Activated T-cell treated with anti-CD3 and anti-CD28 coated beads for 48 hours (primary cell): ENCODE data around the gene ARHGEF6.

Experiments used
- DNase-seq: peaks from one replicate; pipeline ENCODE4 v3.0.0-alpha.2; 2020; ENCODE audit warnings: low read depth

ARHGEF6 gene

DNA sequence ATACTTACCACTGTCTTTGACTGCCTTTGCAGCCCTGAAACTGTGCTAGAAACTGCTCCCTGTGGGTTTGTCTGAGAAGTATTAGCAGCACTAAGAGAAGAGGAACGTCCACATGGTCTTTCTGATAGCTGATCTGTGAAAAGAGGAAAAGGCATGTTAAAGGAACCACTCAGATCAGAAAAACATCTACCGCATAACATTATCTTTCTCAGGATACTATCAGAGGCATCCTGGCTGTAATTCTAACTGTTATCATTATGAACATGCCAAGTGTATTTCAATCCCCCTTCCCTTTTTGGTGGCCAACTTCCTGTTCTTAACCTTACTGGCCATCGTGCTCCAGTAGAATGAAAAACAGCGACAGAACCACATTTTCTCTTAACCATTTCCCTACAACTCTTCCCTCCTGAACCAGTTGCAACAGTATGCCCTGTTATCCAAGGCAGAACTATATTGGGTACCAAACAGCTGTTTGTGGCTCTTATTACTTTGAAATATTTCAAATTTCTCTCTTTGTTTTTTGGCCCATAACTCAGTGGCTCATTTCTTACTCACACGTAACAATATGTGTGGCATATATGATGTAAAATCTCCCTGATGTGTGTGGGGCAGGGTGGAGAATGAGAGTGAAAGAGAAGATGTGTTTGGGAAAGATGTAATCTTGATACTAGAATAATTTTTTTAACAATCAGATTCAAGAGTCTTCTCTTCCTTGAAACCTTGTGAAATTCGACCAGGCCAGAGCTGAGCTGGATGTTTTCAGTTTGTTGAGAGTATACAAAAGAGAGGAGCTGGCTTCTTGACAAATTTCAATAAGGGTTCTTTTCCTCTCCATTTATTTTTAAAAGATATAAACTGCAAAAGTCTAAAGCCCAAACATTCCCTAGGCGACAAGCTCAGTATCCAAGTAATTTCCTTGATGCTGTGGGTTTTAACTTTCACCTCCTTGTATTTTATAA is 35.2 kb downstream of the ARHGEF6 start:
- DNase-seq, result no peak

DNA sequence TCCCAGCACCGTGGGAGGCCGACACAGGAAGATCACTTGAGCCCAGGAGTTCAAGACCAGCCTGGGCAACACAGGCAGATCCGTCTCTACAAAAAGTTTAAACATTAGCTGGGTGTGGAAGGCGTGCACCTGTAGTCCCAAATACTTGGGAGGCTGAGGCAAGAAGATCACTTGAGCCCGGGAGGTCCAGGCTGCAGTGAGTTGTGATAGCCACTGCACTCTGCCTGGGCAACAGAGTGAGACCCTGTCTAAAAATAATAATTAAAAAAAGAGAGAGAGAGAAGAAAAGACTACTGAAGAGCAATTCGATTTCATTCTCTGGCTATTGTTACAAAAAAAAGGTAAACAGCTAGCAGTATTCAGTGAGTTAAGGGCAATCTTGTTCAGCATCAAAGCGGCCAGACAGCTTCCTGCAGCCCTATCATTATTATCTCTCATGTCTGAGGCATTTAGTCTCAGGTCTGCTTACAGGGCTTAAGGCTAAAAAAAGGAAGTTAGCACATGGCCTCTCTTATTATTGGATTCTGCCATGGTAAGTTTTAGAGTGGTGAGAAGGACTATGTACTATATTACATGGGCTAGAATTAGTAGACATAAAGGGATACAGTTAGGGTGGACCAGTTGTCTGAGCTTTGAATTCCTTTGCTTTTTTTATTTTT is 37.9 kb downstream of the ARHGEF6 start:
- no peak for DNase-seq

DNA sequence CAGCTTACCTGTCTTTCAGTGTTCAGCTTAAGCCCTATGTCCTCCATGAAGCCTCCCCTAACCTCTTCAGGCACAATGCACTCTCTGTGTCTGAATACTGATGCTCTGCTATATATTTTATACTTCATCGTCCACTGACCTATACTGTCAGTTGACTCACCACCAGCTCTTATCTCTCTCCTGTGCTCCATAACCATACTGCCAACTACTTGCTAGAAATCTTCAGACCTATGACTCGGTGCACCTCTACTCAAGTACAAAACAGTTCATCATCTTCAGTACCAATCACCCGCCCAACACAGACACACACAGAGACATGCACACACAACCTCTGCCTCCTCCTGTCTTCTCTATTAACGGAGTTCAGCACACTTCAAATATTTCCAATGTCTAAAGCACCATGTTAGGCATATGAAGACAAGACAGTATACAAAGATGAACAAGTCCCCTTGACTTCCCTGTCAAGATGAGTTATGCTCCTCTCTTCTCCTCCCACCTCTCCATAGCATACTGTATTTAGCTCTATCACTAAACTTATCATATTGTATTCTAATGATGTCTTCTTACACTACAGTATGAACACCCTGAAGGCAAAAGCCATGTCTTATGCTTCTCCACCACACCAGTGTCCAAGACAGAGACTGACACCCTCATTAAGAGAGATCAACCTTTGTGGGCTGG is 42.5 kb downstream of the ARHGEF6 start:
- no peak for DNase-seq

DNA sequence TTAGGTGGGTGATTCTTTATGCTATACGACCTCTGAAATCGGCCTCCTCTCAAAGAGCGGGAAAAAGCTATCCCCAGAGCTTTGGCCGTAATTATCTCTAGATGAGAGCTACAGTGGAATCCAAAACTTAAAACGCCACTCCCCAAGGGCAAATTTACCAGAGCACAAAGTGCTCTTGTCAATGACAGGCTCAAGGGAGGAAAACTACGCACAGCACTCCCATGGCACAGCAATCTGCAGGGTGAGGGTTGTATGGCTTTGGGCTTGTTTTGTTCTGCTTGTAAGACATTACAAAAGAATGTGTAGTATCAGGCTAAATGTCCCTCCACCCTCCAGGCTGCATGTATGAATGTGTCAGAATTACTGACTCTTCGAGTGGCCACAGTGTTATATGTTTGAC is 44.0 kb downstream of the ARHGEF6 start:
- DNase-seq, result no peak

DNA sequence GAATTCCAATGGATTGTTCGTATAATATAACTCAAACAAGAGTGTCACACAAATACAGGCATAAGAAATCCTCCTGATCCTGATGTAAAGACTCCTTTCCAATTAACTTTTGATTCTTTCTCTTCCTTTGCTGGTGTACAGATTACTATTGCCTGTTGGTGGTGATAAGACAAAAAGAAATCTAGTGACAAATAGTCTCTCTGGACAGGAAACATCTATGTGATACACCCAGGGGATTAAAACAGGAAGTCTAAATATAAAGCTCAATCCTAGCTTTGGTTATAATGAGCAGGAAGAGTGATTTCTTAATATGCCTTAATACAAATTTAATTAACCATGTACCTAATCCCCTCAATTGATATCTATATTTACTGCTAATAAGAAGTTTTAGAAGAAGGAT is 45.1 kb downstream of the ARHGEF6 start:
- no peak for DNase-seq

DNA sequence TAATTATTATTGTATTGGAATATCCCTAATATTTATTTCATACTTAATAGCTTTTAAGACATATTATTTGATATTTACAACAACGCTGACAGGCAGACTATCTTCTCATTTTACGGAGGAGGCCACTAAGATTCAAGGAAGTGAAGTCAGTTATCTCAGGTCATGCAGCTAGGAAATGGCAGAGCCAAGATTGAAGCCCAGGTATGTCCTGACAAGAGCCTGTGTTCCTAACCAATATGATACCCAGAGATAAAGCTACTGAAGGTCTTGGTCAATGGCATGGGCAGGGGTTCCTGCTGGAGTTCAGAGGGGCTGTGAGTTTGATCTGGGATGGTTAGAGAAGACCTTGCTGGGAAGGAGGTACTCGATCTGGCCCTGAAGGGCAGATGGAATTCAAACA is 47.1 kb downstream of the ARHGEF6 start:
- no peak for DNase-seq

DNA sequence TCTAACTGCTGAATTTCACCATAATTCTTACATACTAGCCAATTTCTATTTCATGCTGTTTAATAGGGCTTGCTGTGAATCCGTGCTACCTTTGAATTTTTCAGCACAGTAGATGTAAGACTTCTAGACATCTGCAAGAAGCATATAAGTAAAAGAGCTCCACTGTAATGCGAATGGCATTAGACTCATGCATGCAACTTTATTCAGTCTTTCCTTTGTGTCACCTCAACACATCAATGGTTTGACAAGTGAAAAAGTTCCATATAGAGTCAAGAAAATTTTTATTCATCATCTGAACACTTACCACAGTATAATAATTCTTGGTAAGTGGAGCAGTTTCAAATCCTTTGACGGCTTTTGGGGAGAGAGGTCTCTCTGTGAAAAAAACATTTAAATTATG is 48.9 kb downstream of the ARHGEF6 start:
- no peak for DNase-seq

DNA sequence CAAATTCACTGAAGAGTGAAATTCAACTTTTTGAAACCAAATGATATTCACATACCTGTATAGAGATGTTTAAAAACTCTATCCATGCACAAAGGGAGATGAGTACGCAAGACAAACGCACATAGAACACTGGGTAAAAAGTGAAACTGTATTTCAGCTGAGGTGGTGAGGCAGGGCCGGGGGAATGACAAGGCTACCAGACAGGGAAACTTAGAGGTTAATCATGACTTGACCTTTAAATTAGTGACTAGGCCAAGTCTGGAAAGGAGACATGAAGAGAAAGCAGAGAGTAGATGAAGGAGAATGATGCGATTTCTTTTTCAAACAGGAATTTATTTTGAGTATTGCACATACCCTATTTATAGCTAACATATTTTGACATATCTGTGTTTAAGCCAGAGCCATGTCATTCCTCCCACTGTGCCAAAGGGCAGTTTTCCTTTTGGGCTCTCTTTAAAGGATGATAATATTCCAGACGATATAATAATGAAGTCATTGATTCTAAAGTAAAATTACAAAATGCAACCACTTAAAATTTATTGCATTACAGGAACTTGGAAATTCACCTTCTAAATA is 49.4 kb downstream of the ARHGEF6 start:
- DNase-seq, result no peak

DNA sequence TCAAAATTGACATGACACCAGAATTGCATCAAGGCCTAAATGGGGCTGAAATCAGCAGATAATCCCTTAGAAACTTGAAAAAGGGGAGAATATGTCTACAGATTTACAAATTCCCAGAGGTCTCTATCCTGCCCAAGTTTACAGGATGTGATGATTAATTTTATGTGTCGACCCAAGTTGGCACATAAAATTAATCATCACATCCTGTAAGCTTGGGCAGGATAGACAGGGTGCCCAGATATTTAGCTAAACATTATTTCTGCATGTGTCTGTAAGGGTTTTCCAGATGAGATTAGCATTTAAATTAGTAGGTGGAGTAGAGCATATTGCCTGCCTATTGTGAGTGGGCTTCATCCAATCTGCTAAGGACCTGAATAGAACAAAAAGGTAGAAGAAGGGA is 52.3 kb downstream of the ARHGEF6 start:
- no peak for DNase-seq

DNA sequence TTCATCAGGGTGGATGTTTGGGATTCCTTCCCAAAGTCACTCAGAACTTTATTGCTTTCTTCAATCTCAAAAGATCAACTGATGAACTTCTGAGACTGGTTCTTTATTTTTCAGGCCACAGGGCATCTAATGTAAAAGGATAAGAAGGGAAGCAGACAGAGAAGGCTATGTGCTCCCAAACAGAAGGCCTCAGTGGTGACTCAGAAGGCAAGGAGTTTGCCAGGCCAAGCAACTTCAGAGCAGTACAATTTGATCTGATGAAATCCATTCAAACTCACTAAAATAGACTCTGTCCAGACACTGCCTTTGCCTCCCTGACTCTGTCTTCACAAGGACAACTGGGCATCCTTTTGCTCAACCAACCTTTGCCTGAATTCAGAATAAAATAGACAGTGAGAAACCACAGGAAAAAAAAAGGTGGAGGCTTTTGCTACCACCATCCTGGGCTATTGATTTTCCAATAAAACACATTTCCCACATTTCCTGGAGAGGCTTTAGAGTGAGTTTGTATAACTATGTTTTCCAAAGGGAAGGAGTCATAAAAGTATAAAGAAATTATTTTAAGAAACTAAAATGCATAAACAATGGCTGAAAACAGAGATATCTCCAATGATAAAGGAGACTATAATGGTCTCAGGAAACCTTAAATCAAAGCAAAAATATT is 55.2 kb downstream of the ARHGEF6 start:
- DNase-seq, result no peak

DNA sequence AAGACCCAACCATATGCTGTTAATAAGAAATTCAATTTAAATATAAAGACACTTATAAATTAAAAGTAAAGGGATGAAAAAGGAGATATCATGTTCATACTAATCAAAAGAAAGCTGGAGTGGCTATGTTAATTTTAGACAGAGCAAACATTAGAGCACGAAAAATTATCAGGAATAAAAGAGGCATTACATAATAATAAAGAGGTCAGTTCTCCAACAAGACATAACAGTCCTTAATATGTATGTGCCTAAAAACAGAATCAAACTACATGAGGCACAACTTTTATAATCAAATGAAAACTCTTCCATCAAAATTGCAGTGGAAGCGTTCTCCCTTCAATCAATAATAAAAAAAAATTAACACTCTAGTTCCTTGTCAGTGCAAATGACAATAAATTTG is 62.6 kb downstream of the ARHGEF6 start:
- no peak for DNase-seq

DNA sequence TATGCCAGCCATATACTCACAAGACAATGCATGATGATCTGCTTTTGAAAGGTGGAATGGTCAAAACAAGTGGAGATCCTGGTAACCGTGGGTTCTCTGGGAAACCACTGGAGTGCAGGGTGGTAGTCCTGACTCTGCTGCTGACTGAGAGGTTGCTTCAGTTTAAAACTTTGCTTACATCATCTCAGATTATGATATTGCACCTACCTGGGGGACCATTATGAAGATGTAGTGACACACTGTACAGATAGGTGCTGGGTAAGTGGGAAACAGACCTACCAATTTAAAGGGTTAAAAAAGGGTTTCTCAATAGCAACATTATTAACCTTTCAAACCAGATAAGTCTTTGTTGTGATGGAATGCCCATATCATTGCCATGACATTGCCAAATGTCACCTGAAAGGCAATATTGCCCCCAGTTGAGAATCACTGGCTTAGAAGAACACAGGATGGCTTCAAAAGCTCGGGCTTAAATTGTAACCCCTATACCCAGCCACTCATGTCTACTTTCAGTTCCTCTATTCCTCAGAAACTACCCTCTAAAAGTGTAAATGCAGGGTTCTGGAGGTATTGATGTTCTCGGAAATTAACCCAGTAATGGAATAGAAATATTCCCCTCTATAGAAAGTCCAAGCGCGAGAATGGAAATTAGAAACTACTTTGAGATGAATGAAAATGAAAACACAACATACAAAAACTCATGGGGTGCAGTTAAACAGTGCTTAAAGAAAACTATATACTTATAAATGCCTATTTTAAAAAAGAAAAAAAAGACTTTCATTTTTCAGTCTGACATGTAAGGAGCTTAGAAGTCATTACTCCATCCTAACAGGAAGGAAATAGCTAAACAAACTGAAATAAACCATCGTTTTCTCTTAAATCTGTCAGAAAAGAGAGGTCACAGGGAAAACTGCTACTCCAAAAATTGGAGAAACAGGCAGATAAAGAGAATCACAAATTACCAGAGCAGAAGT is 65.8 kb downstream of the ARHGEF6 start:
- DNase-seq, result no peak

DNA sequence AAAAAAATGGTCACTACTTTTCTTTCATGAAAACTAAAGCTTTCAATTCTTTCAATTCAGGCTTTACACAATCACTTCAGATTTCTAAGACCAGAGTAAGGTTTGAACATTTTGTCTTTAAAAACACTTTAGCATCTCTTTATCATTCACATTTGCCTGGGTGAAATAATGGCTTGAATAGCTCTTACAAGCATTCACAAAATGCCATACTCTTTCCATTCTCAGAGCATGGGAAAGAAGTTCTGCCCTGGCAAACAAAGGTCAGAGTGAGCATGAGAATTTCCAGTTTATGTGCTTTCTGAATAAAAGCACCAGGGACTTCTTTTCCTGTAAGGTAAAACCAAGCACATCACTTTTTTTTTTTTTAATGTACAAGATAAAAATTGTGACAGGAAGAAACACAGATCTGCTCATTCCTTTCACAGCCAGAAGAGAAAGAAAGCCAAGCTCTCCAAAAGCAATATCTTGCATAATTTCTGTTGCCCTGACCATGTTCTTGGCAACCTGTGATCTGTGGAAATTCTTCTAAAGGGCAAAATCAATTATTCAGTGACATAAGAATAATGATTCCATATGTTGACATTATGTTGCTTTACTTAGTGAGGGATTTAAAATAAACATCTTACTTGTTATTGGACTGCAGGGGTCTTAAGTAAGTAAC is 68.0 kb downstream of the ARHGEF6 start:
- no peak for DNase-seq

DNA sequence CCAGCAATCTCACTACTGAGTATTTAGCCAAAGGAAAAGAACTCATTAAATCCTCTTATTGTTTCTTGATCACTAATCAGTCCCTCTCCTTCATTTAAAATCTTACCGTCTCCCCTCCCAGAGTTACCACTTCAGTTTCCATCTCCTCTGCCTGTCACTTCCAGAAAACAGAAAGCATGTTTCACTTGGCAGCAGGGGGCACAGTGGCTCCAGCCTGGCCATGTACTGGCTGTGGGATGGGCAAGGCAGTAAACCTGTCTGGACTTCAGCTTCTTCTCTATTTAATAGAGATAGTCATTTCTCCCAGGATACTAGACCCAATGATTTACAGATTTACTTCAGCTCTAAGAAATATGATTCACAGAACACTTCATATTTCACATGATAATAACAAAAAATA is 69.6 kb downstream of the ARHGEF6 start:
- DNase-seq, result no peak

DNA sequence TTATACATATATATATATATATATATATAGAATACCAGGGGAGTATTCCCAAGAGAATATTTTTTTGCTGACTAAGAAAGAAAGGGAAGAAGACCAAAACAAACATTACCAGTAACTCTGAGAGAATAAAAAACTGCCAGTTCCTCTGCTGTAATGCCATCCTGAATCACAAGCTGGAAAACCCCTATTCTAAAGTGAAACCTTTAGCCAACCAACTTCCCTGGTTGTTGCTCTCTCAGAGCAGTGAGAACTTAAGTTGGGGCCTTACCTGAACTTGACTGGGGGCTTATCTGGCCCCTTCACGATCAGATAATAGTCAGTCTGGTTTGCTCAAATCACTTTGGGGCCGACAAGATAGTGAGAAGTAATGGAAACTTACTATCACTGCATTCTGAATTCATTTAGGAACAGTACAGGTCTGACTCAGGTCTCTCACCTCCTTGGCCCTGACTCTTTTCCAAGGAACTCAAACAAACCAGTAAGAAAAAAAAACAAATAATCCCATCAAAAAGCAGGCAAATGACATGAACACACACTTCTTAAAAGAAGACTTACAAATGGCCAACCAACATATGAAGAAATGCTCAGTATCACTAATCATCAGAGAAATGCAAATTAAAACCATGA is 70.3 kb downstream of the ARHGEF6 start:
- no peak for DNase-seq

DNA sequence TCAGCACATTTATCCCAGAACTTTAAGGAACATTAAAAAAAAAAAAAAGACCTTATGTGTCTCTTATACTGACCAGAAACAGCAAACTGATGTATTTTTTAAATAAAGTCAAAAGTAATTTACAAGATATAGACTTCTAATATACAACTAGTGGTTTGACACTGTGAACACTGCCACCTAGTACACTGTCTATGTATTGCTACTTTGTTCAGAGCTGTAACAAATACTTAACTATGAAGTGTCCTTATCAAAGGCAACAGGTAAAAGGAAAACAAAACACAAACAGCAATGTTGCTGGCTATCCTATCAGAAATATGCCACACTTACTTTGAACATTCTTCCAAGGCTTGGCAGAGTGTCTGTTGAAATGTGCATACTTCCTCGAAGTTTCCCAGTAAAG is 72.4 kb downstream of the ARHGEF6 start:
- DNase-seq, result no peak

DNA sequence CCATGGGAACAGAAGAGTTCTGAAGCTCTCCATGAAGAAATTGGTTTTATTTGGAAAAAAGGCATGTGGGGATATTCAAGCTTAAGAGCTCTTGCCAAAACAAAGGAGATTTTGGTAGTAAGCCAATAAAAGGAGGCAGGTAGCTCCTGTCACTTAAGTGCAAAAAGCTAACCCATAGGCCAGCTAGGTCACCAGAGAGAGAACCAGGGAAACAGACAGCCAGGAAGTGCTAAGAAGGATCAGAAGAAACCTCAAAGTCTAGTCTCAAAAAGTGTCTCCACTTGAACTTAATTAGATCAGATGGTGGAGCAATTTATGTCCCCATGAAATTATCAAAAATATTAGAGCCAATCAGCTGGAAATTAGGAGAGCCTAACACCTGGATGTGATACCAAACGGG is 83.6 kb downstream of the ARHGEF6 start:
- no peak for DNase-seq

DNA sequence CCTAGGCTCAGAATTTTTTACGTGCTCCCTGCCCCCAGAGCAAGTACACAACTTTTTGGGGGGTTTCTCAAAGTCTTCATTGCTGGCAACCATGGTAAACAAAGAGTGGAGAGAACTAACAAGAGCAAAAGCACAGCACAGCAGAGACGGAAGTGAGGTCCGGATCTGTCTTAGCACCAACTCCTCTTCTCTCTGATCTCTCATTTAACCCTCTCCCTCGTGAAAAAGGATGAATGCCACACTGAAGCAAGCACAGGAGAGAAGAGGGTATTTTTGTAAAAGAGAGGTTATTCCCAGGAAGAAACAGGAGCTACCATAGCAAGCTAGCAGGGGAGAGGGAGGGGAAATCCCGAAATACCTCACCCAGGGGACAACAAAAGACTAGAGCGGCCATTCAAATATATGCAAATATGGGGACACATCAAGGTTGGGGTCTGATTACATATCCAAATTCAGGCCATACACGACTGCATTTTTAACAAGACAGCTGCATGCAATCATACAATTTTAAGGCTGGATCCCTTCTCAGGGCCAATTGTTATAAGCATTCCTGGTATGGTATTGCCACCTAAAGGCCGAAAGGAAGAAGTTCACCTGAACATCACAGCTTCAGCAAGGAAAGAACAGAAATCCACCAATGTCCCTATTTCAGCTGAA is 86.2 kb downstream of the ARHGEF6 start:
- no peak for DNase-seq

DNA sequence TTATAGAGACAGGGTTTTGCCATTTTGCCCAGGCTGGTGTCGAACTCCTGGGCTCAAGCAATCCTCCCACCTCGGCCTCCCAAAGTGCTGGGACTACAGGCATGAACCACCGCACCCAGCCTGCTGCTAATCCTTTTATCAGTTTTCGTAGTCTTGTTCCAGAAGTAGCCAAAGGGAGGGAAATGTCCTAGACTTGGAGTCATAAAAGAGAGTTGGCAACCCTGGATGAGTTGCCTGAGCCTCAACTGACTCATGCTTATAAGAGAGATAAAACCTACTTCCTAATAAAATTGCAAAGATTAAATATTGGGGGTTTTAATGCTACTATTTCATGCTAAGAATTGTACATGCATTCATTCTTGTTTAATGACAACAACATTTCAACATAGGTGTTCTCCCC is 88.5 kb downstream of the ARHGEF6 start:
- DNase-seq, result no peak
